HG02610 (cell line): Measurements from ENCODE around the gene CORIN.
A peak's percentile ranks its signal among the peaks of the same experiment; 100 is the strongest.
"Not testable (repeated sequence)": the region's sequence is repeated elsewhere in the genome, so short reads cannot be mapped to it uniquely, and the experiment has no call there.

Source experiments
- ATAC-seq: cut with Tn5 transposase; IDR thresholded peaks from one replicate; pipeline ENCODE4 v1.9.1; 2021; ENCODE audit warnings: mild to moderate bottlenecking, moderate library complexity; ENCODE audit not compliant: unreplicated experiment

The CORIN gene

GRCh38 chr4:47771020-47771419 is 66.8 kb downstream of the CORIN start:
- no peak for ATAC-seq

- ATAC-seq = not testable (repeated sequence)
Observed at GRCh38 chr4:47767956-47768355, 69.9 kb downstream of the CORIN start.

DNA sequence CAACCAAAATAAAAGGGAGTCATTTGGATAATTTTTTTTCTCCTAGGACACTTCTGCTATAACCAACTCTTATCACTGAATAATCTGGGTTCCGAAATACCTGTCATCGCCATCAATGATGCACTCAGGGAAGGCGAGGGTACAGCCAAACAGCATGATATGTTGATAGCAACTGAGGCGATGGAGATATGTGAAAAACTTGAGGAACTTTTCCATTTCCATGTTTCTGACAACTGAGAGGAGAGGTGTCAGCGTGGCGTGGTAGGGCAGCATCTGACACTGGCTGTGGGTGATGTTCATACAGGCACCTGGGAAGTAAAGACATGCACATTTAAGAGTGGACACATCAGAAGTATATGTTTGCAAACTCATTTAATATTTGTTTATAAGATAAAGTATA is 74.6 kb downstream of the CORIN start:
- ATAC-seq = no peak

DNA sequence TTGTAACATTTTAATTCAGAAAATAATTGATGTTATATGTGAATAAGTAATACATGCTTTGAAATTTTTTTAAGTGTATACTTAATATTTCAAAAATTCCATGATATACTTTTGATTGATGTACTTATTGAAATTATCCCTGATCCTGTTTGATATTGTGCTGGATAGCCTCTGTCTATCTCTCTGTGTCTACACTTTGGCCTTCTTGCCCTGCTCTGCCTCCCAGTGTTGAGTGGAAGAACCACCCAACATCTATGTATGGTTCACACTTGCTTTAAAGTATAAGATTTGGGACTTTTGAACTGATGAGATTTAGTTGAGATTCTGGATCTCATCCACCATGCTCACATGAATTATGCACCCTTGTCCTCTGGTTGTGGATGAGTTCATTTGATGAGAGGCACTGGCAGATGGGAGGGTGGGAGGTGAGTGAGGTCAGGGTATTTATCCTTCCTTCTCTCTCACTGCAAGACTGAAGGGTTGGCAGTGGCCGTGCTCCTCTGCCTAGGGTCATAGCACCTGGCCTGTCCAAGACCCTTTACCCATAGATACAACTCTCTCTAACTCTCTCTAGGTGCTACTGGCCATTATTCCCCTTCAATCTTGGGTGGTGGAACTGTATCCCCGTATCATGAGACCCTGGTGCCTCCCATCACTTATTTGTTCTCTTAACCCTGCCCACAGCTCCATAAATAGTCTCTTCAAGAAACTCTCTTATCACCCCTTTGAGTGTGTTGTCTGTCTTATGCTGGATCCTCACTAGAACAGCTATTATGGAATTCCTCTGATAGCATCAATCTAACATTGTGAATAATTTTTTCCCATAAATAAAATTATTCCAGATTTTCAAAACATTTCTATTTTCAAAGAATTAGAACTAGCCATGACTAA is 75.2 kb downstream of the CORIN start:
- no peak for ATAC-seq

DNA sequence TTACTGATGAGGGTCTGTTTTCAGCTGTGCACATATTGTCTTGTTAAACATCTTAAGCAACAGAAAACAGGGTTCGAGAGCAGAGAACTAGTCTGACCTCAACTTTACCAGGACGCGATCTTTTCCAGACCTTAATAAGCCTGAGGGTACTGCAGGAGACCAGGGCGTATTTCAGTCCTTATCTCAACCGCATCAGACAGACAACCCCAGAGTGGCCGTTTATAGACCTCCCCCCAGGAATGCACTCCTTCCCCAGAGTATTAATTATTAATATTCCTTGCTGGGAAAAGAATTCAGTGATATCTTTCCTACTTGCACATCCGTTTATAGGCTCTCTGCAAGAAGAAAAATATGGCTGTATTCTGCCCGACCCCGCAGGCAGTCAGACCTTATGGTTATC is 84.6 kb downstream of the CORIN start:
- ATAC-seq = not testable (repeated sequence)

DNA sequence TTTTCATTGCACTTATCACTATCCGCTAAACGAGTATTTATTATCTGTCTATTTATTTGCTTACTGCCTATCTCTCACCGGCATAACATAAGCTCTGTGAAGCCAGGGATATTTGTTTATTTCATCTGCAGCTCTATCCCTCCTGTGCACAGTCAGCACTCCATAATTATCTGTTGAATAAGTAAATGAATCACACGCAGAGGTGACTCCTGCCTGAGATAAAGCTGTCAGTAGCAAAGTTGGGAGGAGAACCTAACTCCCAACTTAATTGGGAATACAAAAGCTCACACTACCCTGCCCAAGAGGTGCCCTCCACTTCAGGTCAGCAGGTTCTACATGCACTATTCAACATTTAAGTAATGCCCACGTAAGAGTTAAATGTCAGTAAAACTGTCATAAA is 85.7 kb downstream of the CORIN start:
- no peak for ATAC-seq

DNA sequence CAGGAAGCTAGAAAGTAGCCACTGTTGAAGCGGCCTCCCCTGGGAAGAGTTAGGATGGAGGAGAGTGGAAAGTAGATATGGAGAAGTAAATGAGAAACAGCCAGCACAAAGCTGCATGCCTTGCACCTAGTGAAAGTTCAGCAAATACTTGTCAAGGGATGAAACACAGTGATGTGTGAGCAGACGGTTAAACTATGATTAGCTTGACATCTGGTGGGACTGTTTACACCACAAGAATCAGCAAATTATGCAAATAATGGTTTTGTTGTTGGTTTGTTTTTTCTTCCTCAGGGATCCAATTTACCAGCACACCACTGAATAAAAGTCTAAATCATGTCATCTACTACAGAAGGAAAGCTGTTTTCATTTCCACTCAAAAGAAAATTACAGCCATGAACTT is 87.1 kb downstream of the CORIN start:
- no peak for ATAC-seq

DNA sequence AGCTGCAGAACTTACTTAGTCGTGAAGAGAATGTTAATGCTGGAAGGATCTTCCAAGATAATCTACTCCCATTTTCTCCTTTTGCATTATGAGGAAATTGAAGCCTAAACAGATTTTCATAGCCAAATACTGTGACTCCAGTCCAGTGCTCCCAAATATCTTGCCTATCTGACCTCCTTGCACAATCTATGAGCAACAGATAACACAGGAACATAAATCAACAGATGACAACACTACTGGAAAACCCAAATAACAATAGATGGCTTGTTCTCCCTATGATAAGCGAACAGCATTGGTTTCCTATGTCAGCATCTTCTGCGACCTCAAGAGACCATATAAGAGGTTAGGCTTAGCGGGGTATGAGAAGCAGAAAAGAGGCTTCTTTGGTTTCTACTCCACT is 88.0 kb downstream of the CORIN start:
- ATAC-seq = no peak

GRCh38 chr4:47749060-47749459 is 88.8 kb downstream of the CORIN start:
- no peak for ATAC-seq

DNA sequence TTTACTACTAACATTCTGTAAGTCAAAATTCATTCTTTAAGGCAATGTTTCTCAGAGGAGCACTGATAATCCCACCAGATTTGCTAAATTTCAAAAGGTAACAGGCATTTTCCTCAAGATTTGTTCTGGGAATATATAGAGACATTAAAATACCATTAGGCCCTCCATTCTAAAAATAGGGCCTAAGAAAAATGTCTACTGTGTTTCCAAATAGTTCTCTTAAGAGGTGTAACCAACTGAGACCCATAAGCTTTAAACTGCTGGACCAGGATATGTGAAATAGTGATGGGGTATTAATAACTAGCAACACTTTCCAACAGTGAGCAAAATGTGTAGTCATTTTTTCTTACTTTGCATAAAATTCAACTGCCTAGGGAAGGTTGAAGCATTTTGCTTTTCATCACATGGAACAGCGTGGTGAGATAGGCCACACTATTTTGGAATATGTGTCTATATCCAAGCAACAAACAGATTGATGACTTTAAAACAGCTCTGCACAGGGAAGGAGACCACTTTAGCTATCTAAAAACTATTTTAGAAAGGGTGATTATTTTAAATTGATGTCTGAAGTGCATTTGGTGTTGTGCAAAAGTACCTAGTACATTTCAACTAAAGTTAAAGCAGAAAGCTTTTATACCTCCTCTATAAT is 89.9 kb downstream of the CORIN start:
- no peak for ATAC-seq

- ATAC-seq = no peak
Observed at GRCh38 chr4:47747211-47747610, 90.7 kb downstream of the CORIN start.

GRCh38 chr4:47746122-47746521 is 91.7 kb downstream of the CORIN start:
- ATAC-seq = peak; percentile 57

- ATAC-seq = no peak
Observed at GRCh38 chr4:47744843-47745382, 93.0 kb downstream of the CORIN start.

GRCh38 chr4:47744253-47744652 is 93.6 kb downstream of the CORIN start:
- no peak for ATAC-seq

- no peak for ATAC-seq
Observed at GRCh38 chr4:47741200-47741599, 96.7 kb downstream of the CORIN start.

DNA sequence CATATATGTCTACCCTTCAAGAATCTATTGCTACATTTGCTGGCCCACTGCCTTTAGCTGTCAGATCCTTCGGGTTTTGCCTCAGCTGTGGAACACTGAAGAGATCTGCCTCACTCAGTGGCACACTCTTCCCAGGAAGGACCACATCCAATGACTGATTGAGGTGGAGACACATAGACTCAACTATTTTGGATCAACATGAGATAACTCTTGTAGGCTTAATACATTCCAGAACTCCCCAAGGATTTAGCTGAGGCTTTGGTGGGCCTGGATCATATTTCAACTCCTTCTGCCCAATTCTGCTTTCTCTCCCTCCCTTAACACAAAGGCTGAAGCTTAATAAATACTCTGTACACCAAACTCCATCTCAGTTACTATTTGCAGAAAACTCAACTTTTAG is 100.5 kb downstream of the CORIN start:
- no peak for ATAC-seq

GRCh38 chr4:47736555-47736954 is 101.3 kb downstream of the CORIN start:
- no peak for ATAC-seq

DNA sequence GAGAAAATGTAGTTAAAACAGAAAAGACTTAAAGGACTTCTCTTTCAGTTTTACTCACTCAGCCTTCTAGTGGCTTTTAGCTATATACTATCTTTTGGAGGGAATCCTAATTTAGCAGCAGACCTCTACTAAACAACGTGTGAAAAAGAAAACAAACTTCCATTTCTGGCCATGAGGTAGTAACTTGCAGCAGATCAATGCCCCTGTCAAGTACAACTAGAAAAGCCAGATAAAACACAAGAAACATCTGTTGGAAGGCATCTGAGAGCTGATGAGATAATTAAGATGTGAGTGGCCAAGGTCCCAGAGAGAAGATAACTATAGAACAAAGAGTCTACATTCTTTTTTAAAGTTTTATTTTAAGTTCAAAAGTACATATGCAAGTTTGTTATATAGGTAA is 101.7 kb downstream of the CORIN start:
- no peak for ATAC-seq

DNA sequence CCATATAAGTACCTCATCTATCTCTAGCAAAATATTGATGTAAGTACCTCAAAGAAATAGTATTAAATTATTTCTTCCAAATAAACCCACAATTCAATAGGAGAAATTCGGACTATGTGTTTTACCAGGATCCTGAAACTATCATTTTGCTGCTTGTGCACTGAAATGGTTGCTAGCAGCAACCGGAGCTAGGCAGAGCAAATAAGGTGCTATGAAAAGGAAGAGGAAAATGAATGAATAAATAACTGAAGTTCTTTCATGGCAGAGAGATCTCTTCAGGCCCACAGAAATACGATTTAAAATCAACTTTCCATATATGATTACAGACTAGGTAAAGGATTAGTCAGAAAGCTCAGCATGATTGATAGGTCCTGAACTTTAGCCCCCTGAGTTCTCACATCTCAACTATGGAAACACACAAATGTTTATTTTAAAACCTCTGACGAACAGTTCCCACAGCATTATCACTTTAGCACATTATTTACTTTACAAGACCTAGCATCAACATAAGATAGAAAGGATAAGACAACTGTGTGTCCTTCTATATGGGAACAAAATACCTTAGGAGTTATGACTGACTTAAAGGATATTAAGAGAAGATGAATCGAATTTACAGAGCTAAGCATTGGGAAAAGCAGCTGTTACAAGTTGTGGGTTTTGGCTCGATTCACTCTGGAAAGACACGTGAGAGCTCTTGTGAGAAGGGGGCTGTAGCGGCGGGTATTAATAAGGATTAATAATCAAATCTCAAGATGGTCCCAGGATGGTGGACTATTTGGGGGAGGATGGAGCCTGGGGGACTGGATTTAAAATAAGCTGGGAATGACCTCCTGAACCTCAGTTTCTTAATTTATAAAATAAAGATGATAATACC is 104.3 kb downstream of the CORIN start:
- no peak for ATAC-seq

- ATAC-seq = no peak
Observed at GRCh38 chr4:47731182-47731581, 106.7 kb downstream of the CORIN start.

DNA sequence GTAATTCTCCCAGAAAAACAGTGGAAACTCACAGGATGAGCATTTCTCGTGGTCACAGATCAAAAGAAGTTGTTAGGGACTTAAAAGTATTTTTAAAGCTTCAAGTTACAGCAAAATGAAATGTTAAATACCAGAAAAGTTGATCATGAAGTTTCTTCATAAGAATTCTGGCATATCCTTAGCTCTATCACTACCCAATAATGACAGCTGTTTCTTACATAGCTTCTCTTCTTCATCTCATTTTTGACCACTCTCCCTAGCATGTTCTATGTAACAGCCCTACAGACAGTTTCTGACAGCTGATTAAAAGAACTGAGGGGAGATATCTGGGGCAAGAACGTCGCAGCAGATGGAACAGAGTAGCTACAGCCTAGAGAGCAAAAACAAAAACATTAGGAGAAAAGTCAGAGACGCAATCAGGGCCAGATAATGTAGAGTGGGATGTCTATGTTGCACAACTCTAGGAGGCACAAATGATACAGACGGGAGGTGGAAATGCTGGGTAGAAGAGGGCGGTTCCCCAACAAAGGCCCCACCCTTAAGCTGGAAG is 108.7 kb downstream of the CORIN start:
- no peak for ATAC-seq
